WTC11 (cell line): ENCODE data around the gene KRTAP5-4. TPM values are rescaled to one million over a fixed set of nuclear protein-coding genes. Genes with fewer than 3 reads are reported as not detected.

Experiments
- ATAC-seq: fragments of 200-7000 bp; cut with Tn5 transposase; 2 replicates; pipeline ENCODE4 v1.10.0; 2021; ENCODE audit warnings: mild to moderate bottlenecking, moderate library complexity
- CTCF ChIA-PET: fragments of 300-600 bp; sonication (Branson Sonifier 250); formaldehyde crosslinking; loops from one replicate; lab custom pipeline; 2021; ENCODE audit warnings: antibody characterized with exemption; lab: Charles Lee
- POLR2A ChIA-PET: fragments of 350-600 bp; sonication (Branson Sonifier 250); formaldehyde crosslinking; loops from one replicate; lab custom pipeline; 2021; ENCODE audit warnings: antibody characterized with exemption; lab: Charles Lee
- DNase-seq: peaks from one replicate; pipeline ENCODE4 v3.0.0; 2021; ENCODE audit warnings: low spot score
- H3K27ac Mint-ChIP-seq: 2 replicates; pipeline ENCODE4 v1.8.0; 2021; ENCODE audit warnings: mixed read lengths
- H3K27me3 Mint-ChIP-seq: 2 replicates; pipeline ENCODE4 v1.8.0; 2021; ENCODE audit warnings: low read depth, mild to moderate bottlenecking, moderate library complexity, mixed read lengths
- H3K36me3 Mint-ChIP-seq: 2 replicates; pipeline ENCODE4 v1.8.0; 2021; ENCODE audit warnings: mixed read lengths
- H3K4me1 Mint-ChIP-seq: 2 replicates; pipeline ENCODE4 v1.8.0; 2022; ENCODE audit warnings: mixed read lengths
- H3K4me3 Mint-ChIP-seq: 2 replicates; pipeline ENCODE4 v1.8.0; 2021; ENCODE audit warnings: mild to moderate bottlenecking, moderate library complexity, mixed read lengths
- H3K9me3 Mint-ChIP-seq: 2 replicates; pipeline ENCODE4 v1.8.0; 2021; ENCODE audit warnings: mixed read lengths
- ESRRA ChIP-seq: sonication (generic); formaldehyde crosslinking; IDR thresholded peaks from 2 replicates; pipeline ENCODE4 v1.8.1; 2022; ENCODE audit warnings: mild to moderate bottlenecking, missing genetic modification reagents, borderline replicate concordance
- FOXK1 ChIP-seq: sonication (generic); formaldehyde crosslinking; IDR thresholded peaks from 2 replicates; pipeline ENCODE4 v1.8.0; 2022; ENCODE audit warnings: mild to moderate bottlenecking, moderate library complexity, missing genetic modification reagents
- GABPB1 ChIP-seq: sonication (generic); formaldehyde crosslinking; IDR thresholded peaks from 2 replicates; pipeline ENCODE4 v1.8.1; 2023; ENCODE audit warnings: mild to moderate bottlenecking, missing genetic modification reagents
- MYBL2 ChIP-seq: sonication (generic); formaldehyde crosslinking; IDR thresholded peaks from 2 replicates; pipeline ENCODE4 v1.8.1; 2023; ENCODE audit warnings: mild to moderate bottlenecking, moderate library complexity, missing genetic modification reagents
- NFATC4 ChIP-seq: fragments of 250-450 bp; sonication (Bioruptor Pico); IDR thresholded peaks from 2 replicates; pipeline ENCODE4 v1.9.0; 2021; ENCODE audit warnings: mild to moderate bottlenecking
- NR3C1 ChIP-seq: sonication (generic); formaldehyde crosslinking; conservative IDR thresholded peaks from 2 replicates; pipeline ENCODE4 v1.8.1; 2023; ENCODE audit warnings: low read depth, mild to moderate bottlenecking, missing genetic modification reagents
- SMAD3 ChIP-seq: sonication (generic); formaldehyde crosslinking; IDR thresholded peaks from 2 replicates; pipeline ENCODE4 v1.8.0; 2022; ENCODE audit warnings: missing genetic modification reagents, mild to moderate bottlenecking, borderline replicate concordance
- total RNA-seq: library from RNA; stranded (reverse); gene quantifications from 3 replicates; pipeline ENCODE4 v1.2.3, GENCODE V29; 2021
- TF ChIP-seq, protein P1 (sequence below): sonication (generic); formaldehyde crosslinking; IDR thresholded peaks from 2 replicates; pipeline ENCODE4 v1.8.0; 2023; ENCODE audit warnings: missing genetic modification reagents, mild to moderate bottlenecking, borderline replicate concordance
- TF ChIP-seq, protein P2 (sequence below): sonication (generic); formaldehyde crosslinking; IDR thresholded peaks from 2 replicates; pipeline ENCODE4 v1.8.1; 2023; ENCODE audit warnings: mild to moderate bottlenecking, missing genetic modification reagents
- TF ChIP-seq, protein P3 (sequence below): sonication (generic); formaldehyde crosslinking; IDR thresholded peaks from 2 replicates; pipeline ENCODE4 v1.8.1; 2023; ENCODE audit warnings: mild to moderate bottlenecking, missing genetic modification reagents, moderate library complexity
- TF ChIP-seq, protein P4 (sequence below): sonication (generic); formaldehyde crosslinking; IDR thresholded peaks from 2 replicates; pipeline ENCODE4 v1.8.0; 2022; ENCODE audit warnings: missing genetic modification reagents
- TF ChIP-seq, protein P5 (sequence below): fragments of 200-600 bp; IDR thresholded peaks from 2 replicates; pipeline ENCODE4 v1.8.0; 2022; ENCODE audit warnings: antibody characterized with exemption
- TF ChIP-seq, protein P6 (sequence below): sonication (generic); formaldehyde crosslinking; IDR thresholded peaks from 2 replicates; pipeline ENCODE4 v1.8.1; 2022; ENCODE audit warnings: low read depth, missing genetic modification reagents, borderline replicate concordance

Gene KRTAP5-4
- total RNA-seq, 1 experiment from 2014 or later: not detected

DNA sequence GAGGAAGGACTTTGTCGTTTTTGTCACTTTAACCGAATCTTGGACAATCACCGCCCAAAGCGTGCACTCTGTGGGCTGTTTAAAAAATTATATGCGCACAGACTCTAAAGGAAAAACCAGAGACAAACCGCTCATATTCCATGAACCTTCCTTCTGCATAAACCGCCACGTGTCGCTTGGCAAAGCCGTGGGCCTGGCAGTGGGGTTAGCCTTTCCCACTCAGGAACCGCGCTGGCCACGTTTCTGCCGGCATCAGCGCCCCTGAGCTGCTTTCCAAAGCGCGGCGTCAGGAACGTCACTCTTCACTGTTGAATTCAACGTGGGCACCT lies 30.5 kb upstream of the KRTAP5-4 start (continued):
- TF ChIP-seq SMAD3 (CRISPR knock-in tag) (no peak), MYBL2 (CRISPR knock-in tag) (no peak)
- TF ChIP-seq, protein P1, sequence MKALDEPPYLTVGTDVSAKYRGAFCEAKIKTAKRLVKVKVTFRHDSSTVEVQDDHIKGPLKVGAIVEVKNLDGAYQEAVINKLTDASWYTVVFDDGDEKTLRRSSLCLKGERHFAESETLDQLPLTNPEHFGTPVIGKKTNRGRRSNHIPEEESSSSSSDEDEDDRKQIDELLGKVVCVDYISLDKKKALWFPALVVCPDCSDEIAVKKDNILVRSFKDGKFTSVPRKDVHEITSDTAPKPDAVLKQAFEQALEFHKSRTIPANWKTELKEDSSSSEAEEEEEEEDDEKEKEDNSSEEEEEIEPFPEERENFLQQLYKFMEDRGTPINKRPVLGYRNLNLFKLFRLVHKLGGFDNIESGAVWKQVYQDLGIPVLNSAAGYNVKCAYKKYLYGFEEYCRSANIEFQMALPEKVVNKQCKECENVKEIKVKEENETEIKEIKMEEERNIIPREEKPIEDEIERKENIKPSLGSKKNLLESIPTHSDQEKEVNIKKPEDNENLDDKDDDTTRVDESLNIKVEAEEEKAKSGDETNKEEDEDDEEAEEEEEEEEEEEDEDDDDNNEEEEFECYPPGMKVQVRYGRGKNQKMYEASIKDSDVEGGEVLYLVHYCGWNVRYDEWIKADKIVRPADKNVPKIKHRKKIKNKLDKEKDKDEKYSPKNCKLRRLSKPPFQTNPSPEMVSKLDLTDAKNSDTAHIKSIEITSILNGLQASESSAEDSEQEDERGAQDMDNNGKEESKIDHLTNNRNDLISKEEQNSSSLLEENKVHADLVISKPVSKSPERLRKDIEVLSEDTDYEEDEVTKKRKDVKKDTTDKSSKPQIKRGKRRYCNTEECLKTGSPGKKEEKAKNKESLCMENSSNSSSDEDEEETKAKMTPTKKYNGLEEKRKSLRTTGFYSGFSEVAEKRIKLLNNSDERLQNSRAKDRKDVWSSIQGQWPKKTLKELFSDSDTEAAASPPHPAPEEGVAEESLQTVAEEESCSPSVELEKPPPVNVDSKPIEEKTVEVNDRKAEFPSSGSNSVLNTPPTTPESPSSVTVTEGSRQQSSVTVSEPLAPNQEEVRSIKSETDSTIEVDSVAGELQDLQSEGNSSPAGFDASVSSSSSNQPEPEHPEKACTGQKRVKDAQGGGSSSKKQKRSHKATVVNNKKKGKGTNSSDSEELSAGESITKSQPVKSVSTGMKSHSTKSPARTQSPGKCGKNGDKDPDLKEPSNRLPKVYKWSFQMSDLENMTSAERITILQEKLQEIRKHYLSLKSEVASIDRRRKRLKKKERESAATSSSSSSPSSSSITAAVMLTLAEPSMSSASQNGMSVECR: no peak
- TF ChIP-seq, protein P2, sequence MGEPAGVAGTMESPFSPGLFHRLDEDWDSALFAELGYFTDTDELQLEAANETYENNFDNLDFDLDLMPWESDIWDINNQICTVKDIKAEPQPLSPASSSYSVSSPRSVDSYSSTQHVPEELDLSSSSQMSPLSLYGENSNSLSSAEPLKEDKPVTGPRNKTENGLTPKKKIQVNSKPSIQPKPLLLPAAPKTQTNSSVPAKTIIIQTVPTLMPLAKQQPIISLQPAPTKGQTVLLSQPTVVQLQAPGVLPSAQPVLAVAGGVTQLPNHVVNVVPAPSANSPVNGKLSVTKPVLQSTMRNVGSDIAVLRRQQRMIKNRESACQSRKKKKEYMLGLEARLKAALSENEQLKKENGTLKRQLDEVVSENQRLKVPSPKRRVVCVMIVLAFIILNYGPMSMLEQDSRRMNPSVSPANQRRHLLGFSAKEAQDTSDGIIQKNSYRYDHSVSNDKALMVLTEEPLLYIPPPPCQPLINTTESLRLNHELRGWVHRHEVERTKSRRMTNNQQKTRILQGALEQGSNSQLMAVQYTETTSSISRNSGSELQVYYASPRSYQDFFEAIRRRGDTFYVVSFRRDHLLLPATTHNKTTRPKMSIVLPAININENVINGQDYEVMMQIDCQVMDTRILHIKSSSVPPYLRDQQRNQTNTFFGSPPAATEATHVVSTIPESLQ: no peak
- TF ChIP-seq, protein P3, sequence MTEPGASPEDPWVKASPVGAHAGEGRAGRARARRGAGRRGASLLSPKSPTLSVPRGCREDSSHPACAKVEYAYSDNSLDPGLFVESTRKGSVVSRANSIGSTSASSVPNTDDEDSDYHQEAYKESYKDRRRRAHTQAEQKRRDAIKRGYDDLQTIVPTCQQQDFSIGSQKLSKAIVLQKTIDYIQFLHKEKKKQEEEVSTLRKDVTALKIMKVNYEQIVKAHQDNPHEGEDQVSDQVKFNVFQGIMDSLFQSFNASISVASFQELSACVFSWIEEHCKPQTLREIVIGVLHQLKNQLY (CRISPR knock-in tag): no peak
- TF ChIP-seq, protein P4, sequence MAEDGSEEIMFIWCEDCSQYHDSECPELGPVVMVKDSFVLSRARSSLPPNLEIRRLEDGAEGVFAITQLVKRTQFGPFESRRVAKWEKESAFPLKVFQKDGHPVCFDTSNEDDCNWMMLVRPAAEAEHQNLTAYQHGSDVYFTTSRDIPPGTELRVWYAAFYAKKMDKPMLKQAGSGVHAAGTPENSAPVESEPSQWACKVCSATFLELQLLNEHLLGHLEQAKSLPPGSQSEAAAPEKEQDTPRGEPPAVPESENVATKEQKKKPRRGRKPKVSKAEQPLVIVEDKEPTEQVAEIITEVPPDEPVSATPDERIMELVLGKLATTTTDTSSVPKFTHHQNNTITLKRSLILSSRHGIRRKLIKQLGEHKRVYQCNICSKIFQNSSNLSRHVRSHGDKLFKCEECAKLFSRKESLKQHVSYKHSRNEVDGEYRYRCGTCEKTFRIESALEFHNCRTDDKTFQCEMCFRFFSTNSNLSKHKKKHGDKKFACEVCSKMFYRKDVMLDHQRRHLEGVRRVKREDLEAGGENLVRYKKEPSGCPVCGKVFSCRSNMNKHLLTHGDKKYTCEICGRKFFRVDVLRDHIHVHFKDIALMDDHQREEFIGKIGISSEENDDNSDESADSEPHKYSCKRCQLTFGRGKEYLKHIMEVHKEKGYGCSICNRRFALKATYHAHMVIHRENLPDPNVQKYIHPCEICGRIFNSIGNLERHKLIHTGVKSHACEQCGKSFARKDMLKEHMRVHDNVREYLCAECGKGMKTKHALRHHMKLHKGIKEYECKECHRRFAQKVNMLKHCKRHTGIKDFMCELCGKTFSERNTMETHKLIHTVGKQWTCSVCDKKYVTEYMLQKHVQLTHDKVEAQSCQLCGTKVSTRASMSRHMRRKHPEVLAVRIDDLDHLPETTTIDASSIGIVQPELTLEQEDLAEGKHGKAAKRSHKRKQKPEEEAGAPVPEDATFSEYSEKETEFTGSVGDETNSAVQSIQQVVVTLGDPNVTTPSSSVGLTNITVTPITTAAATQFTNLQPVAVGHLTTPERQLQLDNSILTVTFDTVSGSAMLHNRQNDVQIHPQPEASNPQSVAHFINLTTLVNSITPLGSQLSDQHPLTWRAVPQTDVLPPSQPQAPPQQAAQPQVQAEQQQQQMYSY (CRISPR knock-in tag): no peak

DNA sequence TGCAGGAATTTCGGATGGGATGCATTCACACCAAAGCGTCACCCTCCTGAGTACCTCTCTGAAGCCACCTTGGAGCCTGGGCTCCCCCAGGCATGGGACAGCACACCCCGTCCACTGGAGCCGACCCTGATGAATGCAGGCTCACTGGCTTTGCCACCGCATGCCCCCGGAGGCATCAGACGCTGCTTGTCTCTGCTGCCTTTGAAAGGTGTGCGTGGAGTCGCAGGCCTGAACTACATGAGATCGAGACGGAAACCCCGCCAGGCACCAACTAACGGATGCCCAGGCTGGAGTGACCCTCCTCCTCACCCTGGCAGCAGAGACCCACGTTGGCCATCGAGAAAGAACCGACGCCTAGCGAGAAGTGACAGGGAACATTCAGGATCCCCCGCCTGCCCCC lies 30.1 kb upstream of the KRTAP5-4 start:
- no peak for DNase-seq
- CTCF ChIA-PET: interaction anchor here (0.6 to 4.3 kb wide), 111 partner anchors 8 to 769 kb away, joined by 3 to 190 read pairs (median 5); partner anchors contain the start of genes CTSD, IFITM10, KRTAP5-2 and KRTAP5-5
- Mint-ChIP-seq H3K27me3 (peaks cover 18% of the 10 kb centered on the region), H3K4me3 (no peak overlapping the region), H3K9me3 (no peaks in the 10 kb centered on the region), H3K27ac (no peak overlapping the region), H3K4me1 (no peaks in the 10 kb centered on the region), H3K36me3 (no peaks in the 10 kb centered on the region)
- TF ChIP-seq FOXK1: no peak
- TF ChIP-seq NR3C1: no peak
- ATAC-seq: no peak
- POLR2A ChIA-PET: interaction anchor here (0.6 kb wide), 1 partner anchor 726 kb away, joined by 3 read pairs; no protein-coding TSS in a partner anchor

DNA sequence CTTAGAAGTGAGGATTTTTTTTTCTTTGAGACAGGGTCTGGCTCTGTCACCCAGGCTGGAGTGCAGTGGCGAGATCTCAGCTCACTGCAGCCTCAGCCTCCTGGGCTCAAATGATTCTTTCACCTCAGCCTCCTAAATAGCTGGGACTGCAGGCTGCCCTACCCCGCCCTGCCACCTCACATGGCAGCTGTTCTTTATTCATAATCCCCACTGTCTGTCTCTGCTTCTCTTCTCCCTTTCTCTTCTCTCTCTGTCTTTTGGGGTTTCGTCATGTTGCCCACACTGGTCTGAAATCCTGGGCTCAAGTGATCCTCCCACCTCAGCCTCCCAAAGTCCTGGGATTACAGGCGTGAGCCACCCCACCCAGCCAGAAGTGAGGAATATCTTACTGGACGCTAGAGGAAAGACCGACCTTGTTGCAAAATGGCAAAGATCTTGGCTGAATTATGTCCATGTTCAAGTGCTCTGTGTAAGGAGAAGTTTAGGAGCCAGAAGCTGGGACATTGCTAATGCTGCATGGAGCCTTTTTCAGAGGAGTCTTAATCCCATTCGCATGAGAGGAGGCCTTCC lies 29.6 kb upstream of the KRTAP5-4 start:
- no peak overlapping the region for H3K27ac Mint-ChIP-seq
- DNase-seq (no peak), ATAC-seq (no peak)
- H3K36me3 Mint-ChIP-seq: no peaks in the 10 kb centered on the region
- H3K4me1 Mint-ChIP-seq: no peaks in the 10 kb centered on the region
- TF ChIP-seq, protein P5, sequence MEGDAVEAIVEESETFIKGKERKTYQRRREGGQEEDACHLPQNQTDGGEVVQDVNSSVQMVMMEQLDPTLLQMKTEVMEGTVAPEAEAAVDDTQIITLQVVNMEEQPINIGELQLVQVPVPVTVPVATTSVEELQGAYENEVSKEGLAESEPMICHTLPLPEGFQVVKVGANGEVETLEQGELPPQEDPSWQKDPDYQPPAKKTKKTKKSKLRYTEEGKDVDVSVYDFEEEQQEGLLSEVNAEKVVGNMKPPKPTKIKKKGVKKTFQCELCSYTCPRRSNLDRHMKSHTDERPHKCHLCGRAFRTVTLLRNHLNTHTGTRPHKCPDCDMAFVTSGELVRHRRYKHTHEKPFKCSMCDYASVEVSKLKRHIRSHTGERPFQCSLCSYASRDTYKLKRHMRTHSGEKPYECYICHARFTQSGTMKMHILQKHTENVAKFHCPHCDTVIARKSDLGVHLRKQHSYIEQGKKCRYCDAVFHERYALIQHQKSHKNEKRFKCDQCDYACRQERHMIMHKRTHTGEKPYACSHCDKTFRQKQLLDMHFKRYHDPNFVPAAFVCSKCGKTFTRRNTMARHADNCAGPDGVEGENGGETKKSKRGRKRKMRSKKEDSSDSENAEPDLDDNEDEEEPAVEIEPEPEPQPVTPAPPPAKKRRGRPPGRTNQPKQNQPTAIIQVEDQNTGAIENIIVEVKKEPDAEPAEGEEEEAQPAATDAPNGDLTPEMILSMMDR: no peak
- TF ChIP-seq GABPB1: no peak
- TF ChIP-seq, protein P4 (CRISPR knock-in tag): no peak
- TF ChIP-seq ESRRA (CRISPR knock-in tag): no peak
- TF ChIP-seq NFATC4 (CRISPR knock-in tag): no peak
- TF ChIP-seq, protein P6, sequence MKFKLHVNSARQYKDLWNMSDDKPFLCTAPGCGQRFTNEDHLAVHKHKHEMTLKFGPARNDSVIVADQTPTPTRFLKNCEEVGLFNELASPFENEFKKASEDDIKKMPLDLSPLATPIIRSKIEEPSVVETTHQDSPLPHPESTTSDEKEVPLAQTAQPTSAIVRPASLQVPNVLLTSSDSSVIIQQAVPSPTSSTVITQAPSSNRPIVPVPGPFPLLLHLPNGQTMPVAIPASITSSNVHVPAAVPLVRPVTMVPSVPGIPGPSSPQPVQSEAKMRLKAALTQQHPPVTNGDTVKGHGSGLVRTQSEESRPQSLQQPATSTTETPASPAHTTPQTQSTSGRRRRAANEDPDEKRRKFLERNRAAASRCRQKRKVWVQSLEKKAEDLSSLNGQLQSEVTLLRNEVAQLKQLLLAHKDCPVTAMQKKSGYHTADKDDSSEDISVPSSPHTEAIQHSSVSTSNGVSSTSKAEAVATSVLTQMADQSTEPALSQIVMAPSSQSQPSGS (CRISPR knock-in tag): no peak
- no peak overlapping the region for H3K4me3 Mint-ChIP-seq
- ChIA-PET POLR2A (no interaction called here), CTCF (interaction anchor here (0.6 to 3.8 kb wide), 7 partner anchors 11 to 1421 kb away, joined by 3 to 57 read pairs (median 24); no protein-coding TSS in a partner anchor)
- no peaks in the 10 kb centered on the region for H3K9me3 Mint-ChIP-seq
- H3K27me3 Mint-ChIP-seq: peaks cover 17% of the 10 kb centered on the region
